K562 (cell line): ENCODE measurements around the gene SPPL3. TPM values are rescaled to one million over a fixed set of nuclear protein-coding genes. Genes with fewer than 3 reads are reported as not detected.

Source experiments
- ATAC-seq: fragments of 200-7000 bp; cut with Tn5 transposase; 3 replicates; pipeline ENCODE4 v1.9.1; 2020; ENCODE audit warnings: moderate library complexity
- BruUV-seq: library from RNA; stranded (reverse); fragments of 400-500 nt; replicated peaks from 2 replicates; lab custom pipeline; 2021; lab: Mats Ljungman, UMichigan
- CTCF ChIA-PET: fragments of 300-600 bp; formaldehyde crosslinking; extraction: SDS; loops from one replicate; lab custom pipeline; 2021; ENCODE audit warnings: low intra/inter-chr PET ratio; lab: Yijun Ruan, JAX
- POLR2A ChIA-PET: fragments of 300-600, 350-650 bp; sonication (Branson Sonifier 250); formaldehyde crosslinking; extraction: SDS; loops from one replicate; lab custom pipeline; 2021; ENCODE audit warnings: antibody characterized with exemption, inconsistent platforms; lab: Yijun Ruan, JAX
- DNase-seq, 4 experiments: peaks; one replicate each; pipeline versions ENCODE4 v3.0.0 to v3.0.0-alpha.2; 2011 to 2018; ENCODE audit warnings: low spot score in 3 of 4, mixed read lengths in 3 of 4; ENCODE audit errors: extremely low read depth in 1 of 4
- FAIRE-seq: peaks from 2 replicates; lab custom pipeline; 2011; peaks lifted over from hg19 to GRCh38; lab: Jason Lieb, UNC
- H2AFZ ChIP-seq: 2 replicates; pipeline ENCODE4 v1.6.0; 2011; ENCODE audit warnings: low read depth, low read length, control low read depth, inconsistent platforms
- H3K27ac ChIP-seq: fragments of 200-600 bp; 3 replicates; pipeline ENCODE4 v1.8.0; 2011; ENCODE audit warnings: low read depth, mild to moderate bottlenecking, control low read depth, inconsistent platforms, low read length, moderate library complexity, mixed read lengths; ENCODE audit errors: extremely low read depth
- H3K27me3 ChIP-seq, 2 experiments: fragments of 300-600 bp in 1 of 2; 2 replicates in 1 of 2; 3 replicates in 1 of 2; pipeline versions ENCODE4 v1.6.0 to v1.8.0; 2011; ENCODE audit warnings: inconsistent platforms in 2 of 2, low read length in 2 of 2, mild to moderate bottlenecking in 1 of 2, mixed read lengths in 1 of 2, moderate library complexity in 1 of 2; ENCODE audit not compliant: control insufficient read depth in 2 of 2, insufficient read depth in 2 of 2
- H3K36me3 ChIP-seq: fragments of 300-600 bp; 3 replicates; pipeline ENCODE4 v1.8.0; 2011; ENCODE audit warnings: mild to moderate bottlenecking, low read length, inconsistent platforms; ENCODE audit not compliant: control insufficient read depth, insufficient read depth
- H3K4me1 ChIP-seq, 2 experiments: fragments of 200-600 bp in 1 of 2; replicated peaks in 1 of 2; 2 replicates in 1 of 2; 3 replicates in 1 of 2; pipeline versions ENCODE4 v1.5.1 to v1.8.0; 2011; ENCODE audit warnings: inconsistent platforms in 2 of 2, low read length in 2 of 2, mild to moderate bottlenecking in 1 of 2, mixed read lengths in 1 of 2, moderate library complexity in 1 of 2; ENCODE audit not compliant: control insufficient read depth in 2 of 2, insufficient read depth in 2 of 2
- H3K4me2 ChIP-seq: 2 replicates; pipeline ENCODE4 v1.6.1; 2011; ENCODE audit warnings: low read length, control low read depth, inconsistent platforms, mixed read lengths; ENCODE audit not compliant: insufficient read depth
- H3K4me3 ChIP-seq: fragments of 200-600 bp; sonication (generic), shearing (Covaris generic); 2 replicates; pipeline ENCODE4 v1.5.1; 2016; ENCODE audit warnings: control low read depth, inconsistent platforms
- H3K79me2 ChIP-seq: fragments of 200-600 bp; 3 replicates; pipeline ENCODE4 v1.8.0; 2011; ENCODE audit warnings: low read length, inconsistent platforms; ENCODE audit not compliant: control insufficient read depth, insufficient read depth
- H3K9ac ChIP-seq, 2 experiments: 2 replicates each; pipeline versions ENCODE4 v1.6.0 to v1.6.1; 2011; ENCODE audit warnings: low read depth in 2 of 2, low read length in 2 of 2, control low read depth in 1 of 2, inconsistent platforms in 1 of 2, mild to moderate bottlenecking in 1 of 2, mixed read lengths in 1 of 2; ENCODE audit not compliant: insufficient read depth in 1 of 2
- H3K9me1 ChIP-seq: one replicate; pipeline ENCODE4 v1.6.0; 2011; ENCODE audit warnings: inconsistent platforms, mild to moderate bottlenecking, low read length, moderate library complexity; ENCODE audit not compliant: control insufficient read depth, insufficient read depth
- H3K9me3 ChIP-seq: replicated peaks from 2 replicates; pipeline ENCODE4 v1.5.1; 2011; ENCODE audit warnings: low read depth, low read length, inconsistent platforms; ENCODE audit not compliant: control insufficient read depth, insufficient read depth
- H4K20me1 ChIP-seq: replicated peaks from 2 replicates; pipeline ENCODE4 v1.6.1; 2011; ENCODE audit warnings: low read length, inconsistent platforms, mixed read lengths; ENCODE audit not compliant: control insufficient read depth, insufficient read depth
- CTCF ChIP-seq, 3 experiments: IDR thresholded peaks in 2 of 3; conservative IDR thresholded peaks in 1 of 3; 2 replicates each; pipeline ENCODE4 v1.5.1; 2011 to 2012; ENCODE audit warnings: low read length in 3 of 3, mild to moderate bottlenecking in 3 of 3, control low read depth in 2 of 3, improper control_type of control experiment in 1 of 3, inconsistent platforms in 1 of 3, low read depth in 1 of 3, mixed read lengths in 1 of 3, moderate library complexity in 1 of 3; ENCODE audit not compliant: insufficient read depth in 2 of 3
- GABPB2 ChIP-seq: fragments of 250-450 bp; sonication (Bioruptor Pico); conservative IDR thresholded peaks from 2 replicates; pipeline ENCODE4 v1.5.1; 2021; ENCODE audit warnings: mild to moderate bottlenecking
- HDAC6 ChIP-seq: IDR thresholded peaks from 2 replicates; pipeline ENCODE4 v1.6.1; 2012; ENCODE audit warnings: low read depth, mild to moderate bottlenecking, control low read depth, inconsistent platforms, low read length, moderate library complexity
- LCOR ChIP-seq: sonication (generic); formaldehyde crosslinking; IDR thresholded peaks from 2 replicates; pipeline ENCODE4 v1.8.0; 2022; ENCODE audit warnings: mild to moderate bottlenecking, missing genetic modification reagents
- SRF ChIP-seq, 2 experiments: fragments of 250-450, 450-650 bp in 1 of 2; sonication (Bioruptor Pico) in 1 of 2; sonication (generic) in 1 of 2; formaldehyde crosslinking; IDR thresholded peaks; 2 replicates each; pipeline versions ENCODE4 v1.5.0 to v1.5.1; 2020 to 2022; ENCODE audit warnings: mild to moderate bottlenecking in 1 of 2, missing genetic modification reagents in 1 of 2
- TAF15 ChIP-seq: fragments of 200-400 bp; formaldehyde crosslinking; IDR thresholded peaks from 2 replicates; pipeline ENCODE4 v1.6.1; 2017; ENCODE audit warnings: mild to moderate bottlenecking, low read depth, low read length, moderate library complexity
- ZNF311 ChIP-seq: fragments of 250-450 bp; sonication (Bioruptor Pico); IDR thresholded peaks from 2 replicates; pipeline ENCODE4 v1.4.0; 2020; ENCODE audit warnings: mild to moderate bottlenecking, moderate library complexity
- ZNF764 ChIP-seq: fragments of 250-450 bp; sonication (Bioruptor Pico); IDR thresholded peaks from 2 replicates; pipeline ENCODE4 v1.4.0; 2020; ENCODE audit warnings: low read depth, mild to moderate bottlenecking, moderate library complexity
- WGBS: fragments of 100-300 bp; shearing (Covaris generic); methylation state at CpG from one replicate; pipeline ENCODE4 v1.1.6; 2016; ENCODE audit warnings: low coverage, mixed read lengths; ENCODE audit not compliant: insufficient coverage; ENCODE audit errors: missing lambda C conversion rate; 5-methylcytosine and 5-hydroxymethylcytosine counted together
- in situ Hi-C: fragments of 300-500 bp; cut with MboI; formaldehyde crosslinking; loops from 4 replicates; pipeline ENCODE4 v1.15.0; 2018; ENCODE audit warnings: inconsistent platforms, mixed read lengths
- intact Hi-C: fragments of 100-400 bp; cut with micrococcal nuclease; formaldehyde crosslinking; loops from 2 replicates; pipeline ENCODE4 v1.14.2; 2022
- polyA plus RNA-seq, 8 experiments: library from polyadenylated mRNA; depleted of rRNA in 4 of 8; stranded (reverse) in 5 of 8; unstranded in 3 of 8; fragments of >200 nt; fragmentation: Nextera tagmentation in 2 of 8; fragmentation: Illumina TruSeq in 1 of 8; extraction: Ambion mirVana in 2 of 8; extraction: Trizol in 1 of 8; gene quantifications; 2 replicates each; pipeline versions ENCODE4 v1.2.1 to v1.2.3, GENCODE V29; 2011 to 2014; ENCODE audit warnings: inconsistent platforms in 1 of 8, missing spikeins in 1 of 8
- total RNA-seq, 7 experiments: library from RNA; depleted of rRNA in 6 of 7; stranded (reverse); fragments of >200 nt in 6 of 7; fragmentation: Illumina TruSeq in 2 of 7; extraction: Trizol in 2 of 7; gene quantifications; 2 replicates each; pipeline versions ENCODE4 v1.2.1 to v1.2.3, GENCODE V29; 2011 to 2021; ENCODE audit warnings: low replicate concordance in 1 of 7
- TF ChIP-seq, protein P1 (sequence below), 2 experiments: fragments of 150-350 bp in 1 of 2; IDR thresholded peaks; 2 replicates each; pipeline ENCODE4 v1.6.1; 2012 to 2016; ENCODE audit warnings: low read depth in 2 of 2, low read length in 2 of 2, mild to moderate bottlenecking in 1 of 2, moderate library complexity in 1 of 2

The SPPL3 gene
- total and polyA plus RNA-seq, 9 of the 15 experiments (the other 6 are each of a cell fraction or from before 2014, with no cell fraction given) = 2.9 to 32.1 (median 7.1) TPM

- 0 out of 6 replicates have a peak, but pooled peaks of 1 of the 3 experiments have one; percentile 19 for TF ChIP-seq CTCF (IDR thresholded peaks at IDR 0.05 in 2 of 3, conservative IDR thresholded peaks at IDR 0.05 in 1 of 3; ENCODE audit: insufficient read depth in 2 of 3, low read depth in 1 of 3, low read length in 3 of 3)
Observed at GRCh38 chr12:120775862-120776552, 128.2 kb downstream of the SPPL3 start (continued).

- no peaks in the 10 kb centered on the region for H3K27me3 ChIP-seq
- ChIA-PET CTCF (no interaction called here), POLR2A (interaction anchor here (0.6 kb wide), 1 partner anchor 36 kb away, joined by 3 read pairs; no protein-coding TSS in a partner anchor)
- no peaks in the 10 kb centered on the region for H4K20me1 ChIP-seq
- H3K27ac ChIP-seq = no peak overlapping the region
- no peak for FAIRE-seq
- TF ChIP-seq TAF15 (no peak), SRF (CRISPR knock-in tag; IDR thresholded peaks at IDR 0.05) (no peak), GABPB2 (no peak), LCOR (no peak), ZNF764 (no peak), ZNF311 (no peak), HDAC6 (no peak)
- TF ChIP-seq, protein P1, sequence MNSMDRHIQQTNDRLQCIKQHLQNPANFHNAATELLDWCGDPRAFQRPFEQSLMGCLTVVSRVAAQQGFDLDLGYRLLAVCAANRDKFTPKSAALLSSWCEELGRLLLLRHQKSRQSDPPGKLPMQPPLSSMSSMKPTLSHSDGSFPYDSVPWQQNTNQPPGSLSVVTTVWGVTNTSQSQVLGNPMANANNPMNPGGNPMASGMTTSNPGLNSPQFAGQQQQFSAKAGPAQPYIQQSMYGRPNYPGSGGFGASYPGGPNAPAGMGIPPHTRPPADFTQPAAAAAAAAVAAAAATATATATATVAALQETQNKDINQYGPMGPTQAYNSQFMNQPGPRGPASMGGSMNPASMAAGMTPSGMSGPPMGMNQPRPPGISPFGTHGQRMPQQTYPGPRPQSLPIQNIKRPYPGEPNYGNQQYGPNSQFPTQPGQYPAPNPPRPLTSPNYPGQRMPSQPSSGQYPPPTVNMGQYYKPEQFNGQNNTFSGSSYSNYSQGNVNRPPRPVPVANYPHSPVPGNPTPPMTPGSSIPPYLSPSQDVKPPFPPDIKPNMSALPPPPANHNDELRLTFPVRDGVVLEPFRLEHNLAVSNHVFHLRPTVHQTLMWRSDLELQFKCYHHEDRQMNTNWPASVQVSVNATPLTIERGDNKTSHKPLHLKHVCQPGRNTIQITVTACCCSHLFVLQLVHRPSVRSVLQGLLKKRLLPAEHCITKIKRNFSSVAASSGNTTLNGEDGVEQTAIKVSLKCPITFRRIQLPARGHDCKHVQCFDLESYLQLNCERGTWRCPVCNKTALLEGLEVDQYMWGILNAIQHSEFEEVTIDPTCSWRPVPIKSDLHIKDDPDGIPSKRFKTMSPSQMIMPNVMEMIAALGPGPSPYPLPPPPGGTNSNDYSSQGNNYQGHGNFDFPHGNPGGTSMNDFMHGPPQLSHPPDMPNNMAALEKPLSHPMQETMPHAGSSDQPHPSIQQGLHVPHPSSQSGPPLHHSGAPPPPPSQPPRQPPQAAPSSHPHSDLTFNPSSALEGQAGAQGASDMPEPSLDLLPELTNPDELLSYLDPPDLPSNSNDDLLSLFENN (IDR thresholded peaks at IDR 0.05; ENCODE audit: low read depth in 2 of 2, low read length in 2 of 2) = no peak
- H3K4me2 ChIP-seq = no peak overlapping the region
- H3K9me3 ChIP-seq = no peaks in the 10 kb centered on the region
- peaks cover 0 to 5% of the 10 kb centered on the region in 2 experiments; a peak in 2 of 5 replicates for H3K4me1 ChIP-seq
- WGBS = 76% methylated on average over 7 of the region's 7 CpGs
- H3K4me3 ChIP-seq = no peak overlapping the region
- no peak for DNase-seq
- intact Hi-C loops (no loop called here), in situ Hi-C loops (no loop called here)
- H3K36me3 ChIP-seq = peaks cover 11% of the 10 kb centered on the region; the same call in 2 of the 3 replicates
- no peak for ATAC-seq
- no peaks in the 10 kb centered on the region for H3K9me1 ChIP-seq
- H2AFZ ChIP-seq = no peak overlapping the region
- no peaks in the 10 kb centered on the region for H3K79me2 ChIP-seq
- BruUV-seq = no TSS peak
- no peak overlapping the region for H3K9ac ChIP-seq
Observed at GRCh38 chr12:120774169-120774916, 129.8 kb downstream of the SPPL3 start.
